ENCODE data around the gene CRABP2.

Gene CRABP2

GRCh38 chr1:156655151-156655903 lies 50.1 kb downstream of the CRABP2 start:
- peak; percentile 44 for DNase-seq (ENCODE audit: low spot score)

- no peak for DNase-seq (ENCODE audit: low spot score)
These were observed 50.7 kb downstream of the CRABP2 start for GRCh38 chr1:156654700-156655099.

- no peak for DNase-seq (ENCODE audit: low spot score)
These were observed 52.4 kb downstream of the CRABP2 start for GRCh38 chr1:156652992-156653355.

GRCh38 chr1:156652131-156652991 lies 53.0 kb downstream of the CRABP2 start:
- no peak for DNase-seq (ENCODE audit: low spot score)

Measured in cerebellar cortex (tissue), 1 donor.